ENCODE results near the gene SORCS1. TPM values are rescaled to one million over a fixed set of nuclear protein-coding genes. Genes with fewer than 3 reads are reported as not detected.

SORCS1 gene
- polyA plus RNA-seq, 1 of the 3 experiments (the other 2 are of a cell fraction), result 0.66 TPM

- ChIA-PET CTCF (interaction anchor here (0.8 to 1.2 kb wide), 2 partner anchors 9 to 14 kb away, joined by 3 read pairs; no protein-coding TSS in a partner anchor), POLR2A (no interaction called here)
- H3K9me3 ChIP-seq, result no peaks in the 10 kb centered on the region
- no peaks in the 10 kb centered on the region for H4K20me1 ChIP-seq (ENCODE audit: insufficient read depth)
- no peak overlapping the region for H2AFZ ChIP-seq (ENCODE audit: low read depth)
- H3K27ac ChIP-seq (ENCODE audit: low read depth in 2 of 2, low read length in 1 of 2), result no peak overlapping the region; a peak in 1 of 4 replicates
- no peaks in the 10 kb centered on the region for H3K36me3 ChIP-seq (replicated peaks in 1 of 2; ENCODE audit: control insufficient read depth in 1 of 2, insufficient read depth in 2 of 2, low read length in 1 of 2)
- no peaks in the 10 kb centered on the region for H3K79me2 ChIP-seq (ENCODE audit: insufficient read depth)
- no peak for DNase-seq
- WGBS (ENCODE audit: low lambda C conversion rate), result 35% methylated on average over 5 of the region's 5 CpGs
- H3F3A ChIP-seq (replicated peaks; ENCODE audit: insufficient read depth), result no peaks in the 10 kb centered on the region
- no peak overlapping the region for H3K4me3 ChIP-seq (ENCODE audit: low read depth in 2 of 2, low read length in 1 of 2)
- peaks cover 0 to 8% of the 10 kb centered on the region in 2 experiments; a peak in 2 of 4 replicates for H3K4me1 ChIP-seq (ENCODE audit: control insufficient read depth in 1 of 2, insufficient read depth in 2 of 2, low read depth in 1 of 2, low read length in 1 of 2)
- no peaks in the 10 kb centered on the region for H3K9me2 ChIP-seq
- H3K4me2 ChIP-seq, result no peak overlapping the region
- H3K27me3 ChIP-seq (ENCODE audit: insufficient read depth), result no peaks in the 10 kb centered on the region
- TF ChIP-seq MXI1 (IDR thresholded peaks at IDR 0.05; ENCODE audit: low read depth, low read length) (no peak), ELF1 (IDR thresholded peaks at IDR 0.05) (no peak), GATA2 (CRISPR knock-in tag; IDR thresholded peaks at IDR 0.05) (no peak), USF2 (IDR thresholded peaks at IDR 0.05; ENCODE audit: borderline replicate concordance, low read depth, low read length) (no peak), PBX3 (IDR thresholded peaks at IDR 0.05) (no peak), FOSL2 (IDR thresholded peaks at IDR 0.05; ENCODE audit: borderline replicate concordance, low read depth) (no peak), NFIC (IDR thresholded peaks at IDR 0.05; ENCODE audit: borderline replicate concordance) (no peak), RAD21 (IDR thresholded peaks at IDR 0.05; ENCODE audit: low read length) (no peak), SMC3 (IDR thresholded peaks at IDR 0.05; ENCODE audit: low read depth, low read length) (no peak), YY1 (IDR thresholded peaks at IDR 0.05; ENCODE audit: low read depth) (no peak), NRF1 (IDR thresholded peaks at IDR 0.05; ENCODE audit: low read depth, low read length) (no peak), GABPA (IDR thresholded peaks at IDR 0.05; ENCODE audit: low read depth) (no peak), FOXJ3 (CRISPR knock-in tag; IDR thresholded peaks at IDR 0.05) (no peak), REST (IDR thresholded peaks at IDR 0.05; ENCODE audit: low read depth, low read length) (no peak), RFX5 (IDR thresholded peaks at IDR 0.05; ENCODE audit: low read length) (no peak)
- H3K9ac ChIP-seq, result no peak overlapping the region
Measured at GRCh38 chr10:106931159-106931852, 233.2 kb downstream of the SORCS1 start.
